Body of pancreas (tissue), 4 donors: ENCODE results near the gene ANKRD12. TPM values are rescaled to one million over a fixed set of nuclear protein-coding genes. Genes with fewer than 3 reads are reported as not detected.

Source experiments
- ATAC-seq: fragments of 150-250 bp; one replicate; pipeline ENCODE4 v1.9.1; 2016
- DNase-seq, 4 donors: peaks; one replicate each; pipeline ENCODE4 v3.0.0-alpha.2; 2019
- H3K27ac ChIP-seq, 4 donors: fragments of 200-600 bp; sonication (generic); 1 replicate in 3 of 4; 2 replicates in 1 of 4; pipeline versions ENCODE4 v1.5.1 to v1.6.1; 2016 to 2019; ENCODE audit warnings: mild to moderate bottlenecking in 1 of 4, mixed read lengths in 1 of 4, moderate library complexity in 1 of 4
- H3K27me3 ChIP-seq, 2 donors: fragments of 200-600 bp; sonication (generic); one replicate each; pipeline ENCODE4 v1.6.0; 2016; ENCODE audit warnings: mild to moderate bottlenecking in 1 of 2
- H3K36me3 ChIP-seq, 2 donors: fragments of 200-600 bp; sonication (generic); replicated peaks in 1 of 2; 2 replicates each; pipeline ENCODE4 v1.5.1; 2016; ENCODE audit warnings: low read depth in 2 of 2; ENCODE audit not compliant: insufficient read depth in 1 of 2
- H3K4me1 ChIP-seq: fragments of 200-600 bp; sonication (generic); one replicate; pipeline ENCODE4 v1.6.0; 2016
- H3K4me3 ChIP-seq, 2 donors: fragments of 200-600 bp; sonication (generic); 1 replicate in 1 of 2; 2 replicates in 1 of 2; pipeline ENCODE4 v1.5.1; 2016 to 2019
- H3K9me3 ChIP-seq, 3 donors: fragments of 200-600 bp; sonication (generic); 1 replicate in 2 of 3; 2 replicates in 1 of 3; pipeline ENCODE4 v1.5.1; 2016
- POLR2A ChIP-seq, 3 donors: fragments of 450-650 bp; IDR thresholded peaks; one replicate each; pipeline ENCODE4 v1.6.1; 2016; ENCODE audit warnings: antibody characterized with exemption in 3 of 3, mild to moderate bottlenecking in 2 of 3
- WGBS, 2 donors: methylation state at CpG; one replicate each; pipeline ENCODE4 v1.1.5; 2017; 5-methylcytosine and 5-hydroxymethylcytosine counted together
- intact Hi-C: fragments of 100-400 bp; cut with DNase I; formaldehyde crosslinking; loops from one replicate; pipeline ENCODE4 v1.15.1; 2023
- total RNA-seq, 2 donors: library from RNA; depleted of rRNA; stranded (reverse); fragments of >200 nt; gene quantifications; one replicate each; pipeline ENCODE4 v1.1.0, GENCODE V29; 2016
- TF ChIP-seq, protein P1 (sequence below), 7 experiments: fragments of 450-650 bp in 4 of 7; fragments of 200-600 bp in 3 of 7; sonication (generic) in 3 of 7; IDR thresholded peaks; one replicate each; pipeline ENCODE4 v1.5.1; 2016 to 2019; ENCODE audit warnings: antibody characterized with exemption in 7 of 7

The ANKRD12 gene
- total RNA-seq, 2 donors from 2014 or later, result 25.4 to 32.9 TPM

DNA sequence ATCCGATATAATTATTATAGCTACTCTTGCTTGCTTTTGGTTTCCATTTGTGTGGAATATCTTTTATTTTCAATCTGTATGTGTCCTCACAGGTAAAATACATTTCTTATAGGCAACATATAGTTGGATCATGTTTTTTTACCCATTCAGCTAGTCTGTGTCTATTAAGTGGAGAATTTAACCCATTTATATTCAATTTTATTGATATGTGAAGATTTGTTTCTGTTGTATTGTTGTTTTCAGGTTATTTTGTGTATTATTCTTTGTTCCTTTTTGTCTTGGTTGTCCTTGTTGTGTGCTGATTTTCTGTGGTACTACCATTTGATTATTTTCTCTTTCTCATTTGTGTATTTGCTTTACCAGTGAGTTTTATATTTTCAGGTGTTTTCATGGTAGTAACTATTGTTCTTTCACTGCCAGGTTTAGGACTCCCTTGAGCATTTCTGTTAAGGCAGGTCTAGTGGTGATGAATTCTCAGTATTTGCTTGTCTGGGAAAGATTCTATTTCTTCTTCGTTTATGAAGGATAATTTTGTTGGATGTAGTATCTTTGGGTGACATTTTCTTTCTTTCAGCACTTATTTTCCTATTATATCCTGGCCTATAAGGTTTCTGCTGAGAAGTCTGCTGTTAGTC lies 95.4 kb downstream of the ANKRD12 start:
- 93 to 94% methylated on average over 2 of the region's 2 CpGs for WGBS, 2 donors
- H3K27ac ChIP-seq, result no peak overlapping the region
- no peaks in the 10 kb centered on the region for H3K4me1 ChIP-seq
- intact Hi-C loops, result no loop called here
- H3K4me3 ChIP-seq, result no peak overlapping the region
- H3K9me3 ChIP-seq, result no peaks in the 10 kb centered on the region
- no peaks in the 10 kb centered on the region for H3K27me3 ChIP-seq
- TF ChIP-seq, protein P1, sequence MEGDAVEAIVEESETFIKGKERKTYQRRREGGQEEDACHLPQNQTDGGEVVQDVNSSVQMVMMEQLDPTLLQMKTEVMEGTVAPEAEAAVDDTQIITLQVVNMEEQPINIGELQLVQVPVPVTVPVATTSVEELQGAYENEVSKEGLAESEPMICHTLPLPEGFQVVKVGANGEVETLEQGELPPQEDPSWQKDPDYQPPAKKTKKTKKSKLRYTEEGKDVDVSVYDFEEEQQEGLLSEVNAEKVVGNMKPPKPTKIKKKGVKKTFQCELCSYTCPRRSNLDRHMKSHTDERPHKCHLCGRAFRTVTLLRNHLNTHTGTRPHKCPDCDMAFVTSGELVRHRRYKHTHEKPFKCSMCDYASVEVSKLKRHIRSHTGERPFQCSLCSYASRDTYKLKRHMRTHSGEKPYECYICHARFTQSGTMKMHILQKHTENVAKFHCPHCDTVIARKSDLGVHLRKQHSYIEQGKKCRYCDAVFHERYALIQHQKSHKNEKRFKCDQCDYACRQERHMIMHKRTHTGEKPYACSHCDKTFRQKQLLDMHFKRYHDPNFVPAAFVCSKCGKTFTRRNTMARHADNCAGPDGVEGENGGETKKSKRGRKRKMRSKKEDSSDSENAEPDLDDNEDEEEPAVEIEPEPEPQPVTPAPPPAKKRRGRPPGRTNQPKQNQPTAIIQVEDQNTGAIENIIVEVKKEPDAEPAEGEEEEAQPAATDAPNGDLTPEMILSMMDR (IDR thresholded peaks at IDR 0.05), result no peak
- no peak for TF ChIP-seq POLR2A (IDR thresholded peaks at IDR 0.05)
- ATAC-seq, result no peak
- no peak for DNase-seq
- no peaks in the 10 kb centered on the region for H3K36me3 ChIP-seq

DNA sequence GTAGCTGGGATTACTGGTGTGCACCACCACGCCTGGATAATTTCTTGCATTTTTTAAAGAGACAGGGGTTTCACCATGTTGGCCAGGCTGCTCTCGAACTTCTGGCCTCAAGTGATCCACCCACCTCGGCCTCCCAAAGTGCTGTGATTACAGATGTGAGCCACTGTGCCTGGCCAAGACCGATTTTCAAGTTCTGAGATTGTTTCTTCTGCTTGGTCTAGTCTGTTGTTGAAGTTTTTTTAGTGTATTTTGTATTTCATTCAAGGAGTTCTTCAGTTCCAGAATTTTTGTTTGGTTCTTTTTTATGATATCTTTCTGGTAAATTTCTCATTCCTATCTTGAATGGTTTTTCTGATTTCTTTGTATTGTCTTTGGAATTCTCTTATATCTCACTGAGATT lies 96.4 kb downstream of the ANKRD12 start:
- intact Hi-C loops, result no loop called here
- H3K4me3 ChIP-seq, result no peak overlapping the region
- H3K36me3 ChIP-seq, result no peaks in the 10 kb centered on the region
- H3K9me3 ChIP-seq, result no peaks in the 10 kb centered on the region
- TF ChIP-seq, protein P1 (IDR thresholded peaks at IDR 0.05), result no peak
- TF ChIP-seq POLR2A (IDR thresholded peaks at IDR 0.05), result no peak
- H3K27ac ChIP-seq, result no peak overlapping the region
- H3K4me1 ChIP-seq, result no peaks in the 10 kb centered on the region
- no peak for ATAC-seq
- 95 to 100% methylated on average over 4 of the region's 4 CpGs for WGBS, 2 donors
- DNase-seq, result no peak
- no peaks in the 10 kb centered on the region for H3K27me3 ChIP-seq

DNA sequence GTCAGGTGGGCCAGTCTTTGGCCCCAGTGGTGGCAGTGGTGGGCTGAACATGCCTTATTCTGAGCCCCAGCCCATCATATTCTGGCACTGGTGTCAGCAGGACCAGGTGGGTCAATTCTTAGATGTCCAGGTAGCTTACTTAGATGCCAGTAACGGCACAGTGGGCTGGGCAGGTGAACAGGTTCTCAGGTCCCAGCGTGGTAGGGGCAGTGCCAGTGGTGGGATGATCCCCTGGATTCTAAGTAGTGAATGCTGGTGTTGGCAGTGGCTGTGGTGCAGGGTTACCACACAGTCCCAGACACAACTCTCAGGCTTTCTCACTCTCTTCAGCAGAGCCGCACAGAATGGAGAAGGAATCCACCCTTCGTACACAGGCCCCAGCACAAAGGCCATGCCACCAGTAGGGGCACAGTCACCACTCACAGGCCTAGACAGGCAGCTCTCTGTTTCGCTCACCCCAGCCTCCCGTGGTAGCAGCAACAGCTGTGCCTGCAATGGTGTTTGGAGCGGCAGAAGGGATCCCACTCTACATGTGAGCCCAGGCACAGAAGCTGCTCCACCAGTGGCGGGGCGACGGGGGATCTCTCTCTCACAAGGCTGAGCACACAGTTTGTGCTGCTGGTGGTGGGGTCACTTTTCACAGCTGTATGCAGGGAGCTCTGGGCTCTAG lies 97.3 kb downstream of the ANKRD12 start:
- Histone ChIP-seq H3K27me3 (no peaks in the 10 kb centered on the region), H3K36me3 (no peaks in the 10 kb centered on the region), H3K4me1 (no peaks in the 10 kb centered on the region), H3K4me3 (no peak overlapping the region), H3K27ac (no peak overlapping the region), H3K9me3 (no peaks in the 10 kb centered on the region)
- ATAC-seq (no peak), DNase-seq (no peak)
- 96 to 100% methylated on average over 1 to 10 of the region's 10 CpGs for WGBS, 2 donors
- intact Hi-C loops, result no loop called here
- TF ChIP-seq POLR2A (IDR thresholded peaks at IDR 0.05), result no peak
- TF ChIP-seq, protein P1 (IDR thresholded peaks at IDR 0.05), result no peak

DNA sequence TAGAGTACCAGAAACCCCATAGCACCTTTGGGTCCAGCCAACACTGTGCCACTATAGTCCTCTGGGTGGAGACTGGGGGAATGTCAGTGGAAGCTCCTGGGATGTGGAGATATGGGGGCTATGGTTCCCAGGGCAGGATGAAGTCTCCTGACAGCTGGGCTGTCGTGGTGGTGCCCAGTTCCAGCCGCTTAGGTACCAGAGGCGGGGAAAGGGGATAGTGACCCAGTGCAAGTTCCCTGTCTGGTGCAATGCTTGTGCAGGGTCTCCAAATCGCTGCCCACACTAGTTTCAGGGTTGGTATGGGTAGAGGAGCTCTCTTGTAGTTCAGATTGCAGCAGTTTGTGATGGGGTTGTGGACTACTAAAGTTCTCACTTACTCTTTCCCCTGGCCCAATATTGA lies 97.9 kb downstream of the ANKRD12 start:
- TF ChIP-seq, protein P1 (IDR thresholded peaks at IDR 0.05), result no peak
- no peak for TF ChIP-seq POLR2A (IDR thresholded peaks at IDR 0.05)
- Histone ChIP-seq H3K27me3 (no peaks in the 10 kb centered on the region), H3K4me1 (no peaks in the 10 kb centered on the region), H3K9me3 (no peaks in the 10 kb centered on the region), H3K27ac (no peak overlapping the region), H3K36me3 (no peaks in the 10 kb centered on the region), H3K4me3 (no peak overlapping the region)
- WGBS, 2 donors, result 90 to 96% methylated on average over 4 of the region's 4 CpGs
- ATAC-seq (no peak), DNase-seq (no peak)
- intact Hi-C loops, result no loop called here

DNA sequence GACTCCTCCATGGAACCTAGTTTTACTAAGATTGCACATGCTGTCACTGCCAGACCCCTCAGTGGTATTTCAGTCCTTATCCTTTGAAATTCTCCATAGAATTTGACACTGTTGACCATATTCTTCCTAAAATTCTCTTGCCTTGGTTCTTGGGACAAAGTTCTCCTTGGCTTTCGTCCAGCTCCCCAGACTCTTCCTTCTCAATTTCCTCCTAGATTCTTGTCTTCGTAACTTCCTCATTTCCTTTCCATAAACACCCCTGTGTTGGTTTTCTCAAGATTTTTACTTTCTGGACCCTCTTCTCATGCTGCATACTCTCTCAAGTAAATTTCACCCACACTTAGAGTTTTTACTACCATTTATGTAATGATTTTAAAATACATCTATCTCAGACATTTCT lies 101.4 kb downstream of the ANKRD12 start:
- intact Hi-C loops, result no loop called here
- Histone ChIP-seq H3K36me3 (no peaks in the 10 kb centered on the region), H3K27me3 (no peaks in the 10 kb centered on the region), H3K27ac (no peak overlapping the region), H3K4me1 (no peaks in the 10 kb centered on the region), H3K4me3 (no peak overlapping the region), H3K9me3 (no peaks in the 10 kb centered on the region)
- no peak for DNase-seq
- no peak for ATAC-seq
- 76 to 90% methylated on average over 2 of the region's 2 CpGs for WGBS, 2 donors
- TF ChIP-seq POLR2A (IDR thresholded peaks at IDR 0.05), result no peak
- TF ChIP-seq, protein P1 (IDR thresholded peaks at IDR 0.05), result no peak
